Measurements from ENCODE around the gene HSPA4L.

DNA sequence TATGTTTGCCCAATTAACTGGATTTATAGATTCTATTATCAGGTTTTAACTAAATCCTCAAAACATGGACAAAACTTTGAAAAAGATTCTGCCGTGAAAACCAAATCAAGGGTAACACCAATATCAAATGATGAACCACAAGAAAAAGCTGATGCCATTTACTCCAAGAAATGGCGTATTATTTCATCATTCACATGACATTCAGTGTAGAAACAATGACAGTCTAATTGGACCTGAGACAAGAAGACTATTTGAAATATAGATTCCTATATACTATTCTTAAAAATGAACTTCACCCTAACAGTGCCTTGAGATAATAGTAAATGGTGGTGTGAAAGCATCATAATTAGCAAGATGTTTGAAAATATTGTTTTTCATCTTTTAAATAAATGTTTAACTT lies 47.1 kb upstream of the HSPA4L start:
- TF ChIP-seq, protein P1, sequence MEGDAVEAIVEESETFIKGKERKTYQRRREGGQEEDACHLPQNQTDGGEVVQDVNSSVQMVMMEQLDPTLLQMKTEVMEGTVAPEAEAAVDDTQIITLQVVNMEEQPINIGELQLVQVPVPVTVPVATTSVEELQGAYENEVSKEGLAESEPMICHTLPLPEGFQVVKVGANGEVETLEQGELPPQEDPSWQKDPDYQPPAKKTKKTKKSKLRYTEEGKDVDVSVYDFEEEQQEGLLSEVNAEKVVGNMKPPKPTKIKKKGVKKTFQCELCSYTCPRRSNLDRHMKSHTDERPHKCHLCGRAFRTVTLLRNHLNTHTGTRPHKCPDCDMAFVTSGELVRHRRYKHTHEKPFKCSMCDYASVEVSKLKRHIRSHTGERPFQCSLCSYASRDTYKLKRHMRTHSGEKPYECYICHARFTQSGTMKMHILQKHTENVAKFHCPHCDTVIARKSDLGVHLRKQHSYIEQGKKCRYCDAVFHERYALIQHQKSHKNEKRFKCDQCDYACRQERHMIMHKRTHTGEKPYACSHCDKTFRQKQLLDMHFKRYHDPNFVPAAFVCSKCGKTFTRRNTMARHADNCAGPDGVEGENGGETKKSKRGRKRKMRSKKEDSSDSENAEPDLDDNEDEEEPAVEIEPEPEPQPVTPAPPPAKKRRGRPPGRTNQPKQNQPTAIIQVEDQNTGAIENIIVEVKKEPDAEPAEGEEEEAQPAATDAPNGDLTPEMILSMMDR (IDR thresholded peaks at IDR 0.05), result no peak
- TF ChIP-seq POLR2A (IDR thresholded peaks at IDR 0.05) (no peak), POLR2AphosphoS5 (IDR thresholded peaks at IDR 0.05) (no peak), EP300 (IDR thresholded peaks at IDR 0.05; ENCODE audit: low read depth) (no peak)
